Ishikawa (cell line): ENCODE results near the gene SEC14L3.

Source experiments
- CEBPB ChIP-seq: IDR thresholded peaks from 2 replicates; pipeline ENCODE4 v1.6.1; 2012
- CREB1 ChIP-seq: IDR thresholded peaks from 2 replicates; pipeline ENCODE4 v1.6.1; 2012; ENCODE audit warnings: low read depth
- EGR1 ChIP-seq: IDR thresholded peaks from 2 replicates; pipeline ENCODE4 v1.6.1; 2012
- EP300 ChIP-seq: IDR thresholded peaks from 2 replicates; pipeline ENCODE4 v1.6.1; 2012; ENCODE audit warnings: borderline replicate concordance
- FOXM1 ChIP-seq: IDR thresholded peaks from 2 replicates; pipeline ENCODE4 v1.6.1; 2012; ENCODE audit warnings: low read depth, borderline replicate concordance
- NFIC ChIP-seq: IDR thresholded peaks from 2 replicates; pipeline ENCODE4 v1.6.1; 2012
- RAD21 ChIP-seq: IDR thresholded peaks from 2 replicates; pipeline ENCODE4 v1.6.1; 2012; ENCODE audit warnings: low read depth
- TAF1 ChIP-seq: IDR thresholded peaks from 2 replicates; pipeline ENCODE4 v1.6.1; 2012; ENCODE audit warnings: low read depth, mild to moderate bottlenecking
- TCF12 ChIP-seq: IDR thresholded peaks from 2 replicates; pipeline ENCODE4 v1.6.1; 2012; ENCODE audit warnings: low read depth
- TEAD4 ChIP-seq: IDR thresholded peaks from 2 replicates; pipeline ENCODE4 v1.6.1; 2012
- YY1 ChIP-seq: IDR thresholded peaks from 2 replicates; pipeline ENCODE4 v1.6.1; 2012; ENCODE audit warnings: low read depth
- ZBTB7A ChIP-seq: IDR thresholded peaks from 2 replicates; pipeline ENCODE4 v1.6.1; 2012; ENCODE audit warnings: low read depth
- TF ChIP-seq, protein P1 (sequence below): IDR thresholded peaks from 2 replicates; pipeline ENCODE4 v1.6.1; 2012
- TF ChIP-seq, protein P2 (sequence below): IDR thresholded peaks from 2 replicates; pipeline ENCODE4 v1.6.1; 2012; ENCODE audit warnings: low read depth, mild to moderate bottlenecking
- TF ChIP-seq, protein P3 (sequence below): IDR thresholded peaks from 2 replicates; pipeline ENCODE4 v1.6.1; 2012

The SEC14L3 gene

DNA sequence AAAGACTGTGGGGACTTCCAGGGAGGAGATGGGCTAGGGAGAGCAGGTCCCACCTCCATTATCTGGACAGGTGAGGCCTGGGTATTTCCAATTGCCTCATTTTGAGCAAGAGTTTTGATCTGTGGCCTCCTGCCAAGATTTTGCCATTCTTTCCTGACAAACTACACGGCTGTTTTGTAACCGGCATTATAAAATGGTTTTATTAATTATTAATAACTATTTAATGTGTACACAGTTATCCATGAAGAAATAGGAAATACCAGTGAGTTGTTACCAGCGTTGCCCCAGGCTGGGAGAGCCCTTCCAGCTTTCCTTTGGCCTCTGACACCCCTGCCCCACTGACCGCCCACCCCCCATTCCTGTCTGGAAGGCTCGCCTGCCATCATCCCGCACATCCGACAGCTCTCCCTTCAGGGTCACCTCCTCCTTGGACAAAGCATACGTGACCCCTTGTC is 14.9 kb upstream of the SEC14L3 start:
- TF ChIP-seq, protein P1, sequence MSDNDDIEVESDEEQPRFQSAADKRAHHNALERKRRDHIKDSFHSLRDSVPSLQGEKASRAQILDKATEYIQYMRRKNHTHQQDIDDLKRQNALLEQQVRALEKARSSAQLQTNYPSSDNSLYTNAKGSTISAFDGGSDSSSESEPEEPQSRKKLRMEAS: no peak
- TF ChIP-seq, protein P2, sequence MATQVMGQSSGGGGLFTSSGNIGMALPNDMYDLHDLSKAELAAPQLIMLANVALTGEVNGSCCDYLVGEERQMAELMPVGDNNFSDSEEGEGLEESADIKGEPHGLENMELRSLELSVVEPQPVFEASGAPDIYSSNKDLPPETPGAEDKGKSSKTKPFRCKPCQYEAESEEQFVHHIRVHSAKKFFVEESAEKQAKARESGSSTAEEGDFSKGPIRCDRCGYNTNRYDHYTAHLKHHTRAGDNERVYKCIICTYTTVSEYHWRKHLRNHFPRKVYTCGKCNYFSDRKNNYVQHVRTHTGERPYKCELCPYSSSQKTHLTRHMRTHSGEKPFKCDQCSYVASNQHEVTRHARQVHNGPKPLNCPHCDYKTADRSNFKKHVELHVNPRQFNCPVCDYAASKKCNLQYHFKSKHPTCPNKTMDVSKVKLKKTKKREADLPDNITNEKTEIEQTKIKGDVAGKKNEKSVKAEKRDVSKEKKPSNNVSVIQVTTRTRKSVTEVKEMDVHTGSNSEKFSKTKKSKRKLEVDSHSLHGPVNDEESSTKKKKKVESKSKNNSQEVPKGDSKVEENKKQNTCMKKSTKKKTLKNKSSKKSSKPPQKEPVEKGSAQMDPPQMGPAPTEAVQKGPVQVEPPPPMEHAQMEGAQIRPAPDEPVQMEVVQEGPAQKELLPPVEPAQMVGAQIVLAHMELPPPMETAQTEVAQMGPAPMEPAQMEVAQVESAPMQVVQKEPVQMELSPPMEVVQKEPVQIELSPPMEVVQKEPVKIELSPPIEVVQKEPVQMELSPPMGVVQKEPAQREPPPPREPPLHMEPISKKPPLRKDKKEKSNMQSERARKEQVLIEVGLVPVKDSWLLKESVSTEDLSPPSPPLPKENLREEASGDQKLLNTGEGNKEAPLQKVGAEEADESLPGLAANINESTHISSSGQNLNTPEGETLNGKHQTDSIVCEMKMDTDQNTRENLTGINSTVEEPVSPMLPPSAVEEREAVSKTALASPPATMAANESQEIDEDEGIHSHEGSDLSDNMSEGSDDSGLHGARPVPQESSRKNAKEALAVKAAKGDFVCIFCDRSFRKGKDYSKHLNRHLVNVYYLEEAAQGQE: no peak
- TF ChIP-seq NFIC (no peak), YY1 (no peak), ZBTB7A (no peak), FOXM1 (no peak), TAF1 (no peak), TEAD4 (no peak), TCF12 (no peak), EP300 (no peak), EGR1 (no peak), RAD21 (no peak), CEBPB (no peak), CREB1 (no peak)
- TF ChIP-seq, protein P3, sequence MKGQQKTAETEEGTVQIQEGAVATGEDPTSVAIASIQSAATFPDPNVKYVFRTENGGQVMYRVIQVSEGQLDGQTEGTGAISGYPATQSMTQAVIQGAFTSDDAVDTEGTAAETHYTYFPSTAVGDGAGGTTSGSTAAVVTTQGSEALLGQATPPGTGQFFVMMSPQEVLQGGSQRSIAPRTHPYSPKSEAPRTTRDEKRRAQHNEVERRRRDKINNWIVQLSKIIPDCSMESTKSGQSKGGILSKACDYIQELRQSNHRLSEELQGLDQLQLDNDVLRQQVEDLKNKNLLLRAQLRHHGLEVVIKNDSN: no peak

DNA sequence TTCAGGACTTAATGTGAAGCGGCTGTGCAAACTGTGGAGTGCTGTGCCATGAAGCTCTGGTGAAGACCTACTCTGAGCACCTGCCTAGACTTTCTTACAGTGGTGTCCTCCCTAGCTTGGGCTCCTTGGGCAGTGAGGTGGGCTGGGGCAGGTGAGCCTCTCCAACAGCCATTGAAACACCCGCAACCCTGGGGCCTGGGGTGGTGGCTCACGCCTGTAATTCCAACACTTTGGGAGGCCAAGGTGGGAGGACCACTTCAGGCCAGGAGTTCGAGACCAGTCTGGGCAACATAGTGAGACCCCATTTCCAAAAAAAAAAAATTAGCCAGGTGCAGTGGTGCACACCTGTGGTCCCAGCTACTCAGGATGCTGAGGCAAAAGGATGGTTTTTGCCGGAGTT is 14.3 kb upstream of the SEC14L3 start:
- TF ChIP-seq EGR1 (no peak), TEAD4 (no peak), RAD21 (no peak), TCF12 (no peak), YY1 (no peak), FOXM1 (no peak), EP300 (no peak), NFIC (no peak), TAF1 (no peak), ZBTB7A (no peak), CEBPB (no peak)
- TF ChIP-seq, protein P1: no peak
- TF ChIP-seq, protein P3: no peak

DNA sequence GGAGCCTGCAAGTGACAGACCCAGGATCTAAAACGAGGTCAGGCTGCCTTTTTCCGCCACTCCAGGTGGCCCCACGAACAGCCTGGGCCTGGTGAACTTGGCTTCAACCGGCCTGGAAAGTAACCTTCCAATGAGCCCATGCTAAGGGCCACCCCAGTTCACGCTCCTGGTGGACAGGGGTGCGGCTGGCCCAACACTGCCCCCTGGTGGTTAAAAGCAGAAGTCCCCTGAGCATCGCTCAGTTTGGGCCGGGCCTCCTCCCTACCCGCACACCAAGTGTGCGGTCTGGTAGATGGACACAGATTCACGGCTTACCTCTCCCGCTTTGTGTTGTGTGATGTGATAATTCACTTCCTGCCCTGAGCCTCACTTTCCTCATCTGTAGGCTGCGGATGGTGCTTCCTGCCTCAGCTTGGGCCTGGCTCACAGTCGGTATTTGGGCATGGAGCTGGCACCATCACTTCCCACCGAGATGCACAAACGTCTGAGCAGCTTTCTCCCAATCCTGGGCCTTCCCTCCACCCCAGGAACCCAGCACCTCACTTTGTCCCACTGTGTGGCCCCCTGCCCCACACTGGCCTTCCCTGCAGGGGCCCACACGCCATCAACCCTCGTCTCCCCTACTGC is 13.7 kb upstream of the SEC14L3 start:
- TF ChIP-seq RAD21 (peak; percentile 90), FOXM1 (no peak)

DNA sequence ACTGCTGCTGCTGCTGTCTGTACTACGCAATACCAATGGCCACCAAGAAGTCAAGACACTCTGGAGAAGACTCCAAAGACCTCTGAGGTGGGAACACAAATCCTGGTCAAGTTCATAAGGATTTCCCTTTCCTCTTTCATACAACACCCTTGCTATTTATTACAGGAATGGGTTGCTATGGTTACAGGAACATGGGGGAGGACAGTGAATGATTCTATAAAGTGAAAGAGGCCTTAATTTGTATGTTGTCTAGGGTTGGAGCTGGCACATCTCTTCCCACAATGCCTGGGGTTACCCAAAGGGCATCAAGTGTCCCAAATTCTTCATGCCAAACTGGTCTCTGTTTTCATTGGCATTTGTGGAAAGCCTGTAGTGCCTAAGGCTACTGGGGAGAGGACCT is 11.4 kb upstream of the SEC14L3 start:
- TF ChIP-seq, protein P3: no peak
- TF ChIP-seq NFIC (no peak), CREB1 (no peak), EGR1 (no peak), YY1 (no peak), EP300 (no peak), RAD21 (no peak), CEBPB (no peak), TAF1 (no peak), FOXM1 (no peak), TEAD4 (no peak)
- TF ChIP-seq, protein P2: no peak

DNA sequence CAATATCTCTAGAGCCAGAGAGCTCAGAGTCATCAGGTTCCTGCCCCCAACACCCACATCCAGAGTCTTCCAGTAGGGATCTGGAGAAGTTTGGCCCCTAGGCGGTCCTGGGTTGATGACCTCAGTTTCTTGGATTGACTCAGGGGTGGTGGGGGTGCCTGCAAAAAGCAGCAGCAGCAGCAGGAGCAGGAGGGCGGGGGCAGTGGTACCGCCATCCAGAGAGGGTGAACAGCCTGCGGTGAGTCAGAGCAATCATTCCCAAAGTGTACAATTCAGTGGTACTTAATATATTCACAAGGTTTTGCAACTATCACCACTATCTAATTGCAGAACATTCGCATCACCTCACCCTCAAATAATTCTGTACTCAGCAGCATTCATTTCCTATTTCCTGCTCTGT is 9.9 kb upstream of the SEC14L3 start:
- TF ChIP-seq TAF1: no peak
- TF ChIP-seq FOXM1: no peak
- TF ChIP-seq, protein P2: no peak
- no peak for TF ChIP-seq YY1
- TF ChIP-seq NFIC: no peak
- TF ChIP-seq EGR1: no peak
- TF ChIP-seq, protein P1: no peak
- TF ChIP-seq RAD21: no peak
- no peak for TF ChIP-seq CREB1
- no peak for TF ChIP-seq CEBPB
- TF ChIP-seq TEAD4: no peak
- no peak for TF ChIP-seq ZBTB7A
- TF ChIP-seq, protein P3: no peak
- TF ChIP-seq TCF12: no peak
- TF ChIP-seq EP300: no peak
